Heart left ventricle (tissue), 16 donors: ENCODE data around the gene ABCD1. TPM values are rescaled to one million over a fixed set of nuclear protein-coding genes. Genes with fewer than 3 reads are reported as not detected.
A peak's percentile ranks its signal among the peaks of the same experiment; 100 is the strongest.
"Not testable (repeated sequence)": the region's sequence is repeated elsewhere in the genome, so short reads cannot be mapped to it uniquely, and the experiment has no call there.

Experiments used
- ATAC-seq, 4 donors: fragments of 200-7000 bp; cut with Tn5 transposase; one replicate each; pipeline ENCODE4 v1.9.1; 2020 to 2022; ENCODE audit warnings: moderate library complexity in 4 of 4, mild to moderate bottlenecking in 3 of 4, moderate number of reproducible peaks in 1 of 4
- DNase-seq, 5 donors: peaks; one replicate each; pipeline ENCODE4 v3.0.0-alpha.2; 2020
- H3K27ac ChIP-seq, 12 donors: fragments of 200-600 bp; sonication (generic) in 4 of 12; one replicate each; pipeline versions ENCODE4 v1.5.0 to v1.8.0; 2016 to 2022; ENCODE audit warnings: mild to moderate bottlenecking in 2 of 12
- H3K27me3 ChIP-seq, 9 donors: fragments of 200-600 bp; sonication (generic) in 2 of 9; one replicate each; pipeline versions ENCODE4 v1.5.1 to v1.8.0; 2016 to 2022; ENCODE audit warnings: mild to moderate bottlenecking in 3 of 9
- H3K36me3 ChIP-seq, 9 donors: fragments of 200-600 bp; sonication (generic) in 2 of 9; one replicate each; pipeline versions ENCODE4 v1.5.0 to v1.8.0; 2018 to 2022; ENCODE audit warnings: mild to moderate bottlenecking in 2 of 9
- H3K4me1 ChIP-seq, 12 donors: fragments of 200-600 bp; sonication (generic) in 4 of 12; one replicate each; pipeline versions ENCODE4 v1.5.0 to v1.8.0; 2016 to 2022; ENCODE audit warnings: mild to moderate bottlenecking in 3 of 12
- H3K4me3 ChIP-seq, 12 donors: fragments of 200-600 bp; sonication (generic) in 4 of 12; one replicate each; pipeline versions ENCODE4 v1.5.0 to v1.8.0; 2017 to 2022; ENCODE audit warnings: mild to moderate bottlenecking in 9 of 12, moderate library complexity in 4 of 12
- H3K9me3 ChIP-seq, 12 donors: fragments of 200-600 bp; sonication (generic) in 4 of 12; one replicate each; pipeline versions ENCODE4 v1.5.0 to v1.8.0; 2016 to 2022; ENCODE audit warnings: mild to moderate bottlenecking in 1 of 12
- POLR2A ChIP-seq, 2 donors: fragments of 450-650 bp; IDR thresholded peaks; one replicate each; pipeline ENCODE4 v1.6.1; 2017; ENCODE audit warnings: antibody characterized with exemption in 2 of 2, mild to moderate bottlenecking in 2 of 2, moderate library complexity in 2 of 2
- WGBS, 4 donors: extraction: QIAGEN DNeasy Blood & Tissue Kit in 2 of 4; methylation state at CpG; one replicate each; pipeline versions ENCODE4 v1.1.5 to v1.1.7; 2013 to 2018; 5-methylcytosine and 5-hydroxymethylcytosine counted together
- intact Hi-C, 10 donors: fragments of 100-400 bp; cut with DNase I; formaldehyde crosslinking; loops; one replicate each; pipeline versions ENCODE4 v1.11.1 to v1.14.2; 2022
- polyA plus RNA-seq, 2 donors: library from polyadenylated mRNA; stranded (reverse); fragments of 200-250 nt; gene quantifications; one replicate each; pipeline ENCODE4 v1.2.3, GENCODE V29; 2013
- total RNA-seq, 9 donors: library from RNA; depleted of rRNA in 2 of 9; stranded (reverse); fragments of >200 nt in 2 of 9; fragmentation: NEBNext Ultra II Directional in 3 of 9; extraction: Animal tissue kit (Norgen Biotek cat#: 25700) in 3 of 9; gene quantifications; one replicate each; pipeline versions ENCODE4 v1.1.0 to v1.2.4, GENCODE V29; 2016 to 2023
- TF ChIP-seq, protein P1 (sequence below), 12 donors: fragments of 200-600 bp; sonication (generic) in 4 of 12; IDR thresholded peaks; one replicate each; pipeline versions ENCODE4 v1.5.0 to v1.8.0; 2018 to 2022; ENCODE audit warnings: antibody characterized with exemption in 12 of 12, mild to moderate bottlenecking in 5 of 12
- donor health status: ischemic (EF 13 %, LVEDD 7.1; RV severe dilation, severe dysfunction).
- donor health status: healthy with polysubstance abuse.
- donor health status: DM: no; HTN: yes; CAD: no.
- donor health status: DM: no; HTN: no; CAD: no.
- donor health status: ischemic (EF 25% LVEDD 6.9; RV normal size, moderate dysfunction).
- donor health status: ischemic (EF 25% LVEDD 5.7; RV mildly dilated, moderate dysfunction).
- donor health status: healthy.
- donor health status: DM: yes; HTN: yes; CAD: no.
- donor health status: ischemic (EF 35%, LVEDD 5.7; RV mildly dilated, moderate dysfunction).
- donor health status: nonischemic (EF 11% LVEDD 7.7; RV severe dilation, severe dysfunction).
- donor health status: DM: yes; HTN: yes; CAD: no.
- donor health status: PGD.
- donor health status: ischemic (EF 29% LVEDD 5.4; RV normal size, mild dysfunction).
- donor health status: nonischemic (EF 23%, LVEDD 6.1; RV moderate dilation, normal function).

Gene ABCD1
- total and polyA plus RNA-seq, 11 donors, result 12.9 to 25.6 (median 15.6) TPM

DNA sequence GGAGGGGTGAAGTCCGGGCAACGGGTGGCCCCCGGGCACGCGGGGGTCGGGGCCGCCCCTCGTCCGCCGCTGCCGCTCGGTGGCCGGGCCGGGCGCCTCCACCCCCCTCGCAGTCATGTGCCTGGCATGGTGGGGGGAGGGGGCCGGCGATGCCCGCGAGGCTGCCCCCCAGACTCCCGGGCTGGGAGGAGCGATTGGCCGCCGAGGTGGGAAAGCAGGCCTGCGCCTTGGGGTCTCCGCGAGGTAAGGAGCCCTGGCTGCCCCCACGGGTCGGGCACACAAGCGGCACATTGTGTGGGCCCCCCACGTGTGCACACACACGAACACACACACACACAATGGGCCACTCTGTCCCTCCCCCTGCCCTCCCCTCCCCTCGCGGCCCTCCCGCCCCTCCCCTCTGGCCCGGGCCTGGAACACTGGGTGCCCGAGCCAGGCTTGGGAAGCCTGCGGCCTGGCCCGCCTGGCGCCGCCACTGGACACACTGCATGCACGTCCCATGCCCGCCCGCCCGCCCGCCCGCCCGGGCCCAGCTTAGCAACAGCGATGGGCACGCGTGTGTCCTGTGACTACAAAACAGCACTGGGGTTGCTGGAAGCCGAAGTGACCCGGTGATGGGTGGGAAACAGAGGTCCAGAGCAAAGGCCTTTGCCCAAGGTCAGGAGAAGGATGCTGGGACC lies 35.6 kb upstream of the ABCD1 start:
- H3K4me1 ChIP-seq, result peaks cover 0 to 16% (median 0%) of the 10 kb centered on the region in 12 donors
- peaks cover 0 to 17% (median 0%) of the 10 kb centered on the region in 9 donors for H3K27me3 ChIP-seq
- H3K9me3 ChIP-seq, result no peaks in the 10 kb centered on the region
- no peaks in the 10 kb centered on the region for H3K36me3 ChIP-seq
- peak overlapping the region; percentile 14 to 69 (median 50) for H3K4me3 ChIP-seq
- DNase-seq (peak in 3 of 5 donors; percentile 39 to 70 (median 66)), ATAC-seq (peak; percentile 57 to 73 (median 65))
- TF ChIP-seq POLR2A (IDR thresholded peaks at IDR 0.05), result no peak
- TF ChIP-seq, protein P1, sequence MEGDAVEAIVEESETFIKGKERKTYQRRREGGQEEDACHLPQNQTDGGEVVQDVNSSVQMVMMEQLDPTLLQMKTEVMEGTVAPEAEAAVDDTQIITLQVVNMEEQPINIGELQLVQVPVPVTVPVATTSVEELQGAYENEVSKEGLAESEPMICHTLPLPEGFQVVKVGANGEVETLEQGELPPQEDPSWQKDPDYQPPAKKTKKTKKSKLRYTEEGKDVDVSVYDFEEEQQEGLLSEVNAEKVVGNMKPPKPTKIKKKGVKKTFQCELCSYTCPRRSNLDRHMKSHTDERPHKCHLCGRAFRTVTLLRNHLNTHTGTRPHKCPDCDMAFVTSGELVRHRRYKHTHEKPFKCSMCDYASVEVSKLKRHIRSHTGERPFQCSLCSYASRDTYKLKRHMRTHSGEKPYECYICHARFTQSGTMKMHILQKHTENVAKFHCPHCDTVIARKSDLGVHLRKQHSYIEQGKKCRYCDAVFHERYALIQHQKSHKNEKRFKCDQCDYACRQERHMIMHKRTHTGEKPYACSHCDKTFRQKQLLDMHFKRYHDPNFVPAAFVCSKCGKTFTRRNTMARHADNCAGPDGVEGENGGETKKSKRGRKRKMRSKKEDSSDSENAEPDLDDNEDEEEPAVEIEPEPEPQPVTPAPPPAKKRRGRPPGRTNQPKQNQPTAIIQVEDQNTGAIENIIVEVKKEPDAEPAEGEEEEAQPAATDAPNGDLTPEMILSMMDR (IDR thresholded peaks at IDR 0.05), result no peak
- intact Hi-C loops, result no loop called here
- peak overlapping the region; percentile 58 to 92 (median 80) for H3K27ac ChIP-seq
- 14 to 55% (median 34%) methylated on average over 11 to 53 of the region's 53 CpGs for WGBS, 4 donors

DNA sequence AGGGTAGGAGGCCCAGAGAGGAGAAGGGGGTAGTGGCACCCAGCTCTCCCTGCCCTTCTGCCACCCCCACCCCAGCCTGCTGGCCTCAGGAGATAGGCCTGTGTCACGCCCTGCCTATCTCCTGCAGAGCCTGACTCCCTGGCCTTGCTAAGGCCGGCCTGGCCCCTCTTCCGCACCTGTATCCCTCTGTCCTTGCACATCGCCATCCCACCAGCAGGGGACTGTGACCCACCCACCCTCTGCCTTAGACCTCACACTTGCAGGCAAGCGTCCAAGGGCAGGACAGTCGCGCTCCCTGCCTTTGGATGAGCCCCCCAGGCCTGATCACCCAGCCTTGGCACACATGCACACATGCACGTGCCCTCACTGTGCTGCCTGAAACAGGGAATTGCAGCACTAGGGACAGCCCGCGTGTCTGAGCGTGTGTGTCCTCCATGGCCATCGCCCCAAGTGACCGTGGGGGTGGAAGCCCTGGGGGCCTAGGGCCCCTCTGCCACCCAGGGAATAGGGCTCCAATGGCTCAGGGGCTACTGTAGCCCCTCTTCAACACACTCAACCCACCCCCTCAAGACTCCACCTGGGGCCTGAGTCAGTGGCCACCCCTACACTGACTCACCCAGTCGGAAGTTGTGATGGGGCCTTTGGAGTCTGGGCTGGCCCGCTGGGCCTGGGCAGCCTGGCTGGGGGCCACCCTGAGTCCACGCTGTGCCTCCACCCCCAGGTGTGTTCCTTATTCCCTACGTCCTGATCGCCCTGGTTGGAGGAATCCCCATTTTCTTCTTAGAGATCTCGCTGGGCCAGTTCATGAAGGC lies 34.8 kb upstream of the ABCD1 start:
- intact Hi-C loops, result no loop called here
- WGBS, 4 donors, result 48 to 85% (median 63%) methylated on average over 14 to 19 of the region's 19 CpGs
- peaks cover 0 to 9% (median 0%) of the 10 kb centered on the region in 9 donors for H3K27me3 ChIP-seq
- TF ChIP-seq, protein P1 (IDR thresholded peaks at IDR 0.05), result no peak
- TF ChIP-seq POLR2A (IDR thresholded peaks at IDR 0.05), result no peak
- peak in 2 of 5 donors; percentile 25 to 35 for DNase-seq
- peak in 3 of 4 donors; percentile 2 to 9 (median 4) for ATAC-seq
- H3K36me3 ChIP-seq, result peaks cover 0 to 3% (median 0%) of the 10 kb centered on the region in 9 donors
- peak overlapping the region in 10 of 12 donors; percentile 14 to 69 (median 51) for H3K4me3 ChIP-seq
- H3K4me1 ChIP-seq, result peaks cover 0 to 16% (median 0%) of the 10 kb centered on the region in 12 donors
- H3K27ac ChIP-seq, result peak overlapping the region in 9 of 12 donors; percentile 23 to 92 (median 76)
- no peaks in the 10 kb centered on the region for H3K9me3 ChIP-seq

DNA sequence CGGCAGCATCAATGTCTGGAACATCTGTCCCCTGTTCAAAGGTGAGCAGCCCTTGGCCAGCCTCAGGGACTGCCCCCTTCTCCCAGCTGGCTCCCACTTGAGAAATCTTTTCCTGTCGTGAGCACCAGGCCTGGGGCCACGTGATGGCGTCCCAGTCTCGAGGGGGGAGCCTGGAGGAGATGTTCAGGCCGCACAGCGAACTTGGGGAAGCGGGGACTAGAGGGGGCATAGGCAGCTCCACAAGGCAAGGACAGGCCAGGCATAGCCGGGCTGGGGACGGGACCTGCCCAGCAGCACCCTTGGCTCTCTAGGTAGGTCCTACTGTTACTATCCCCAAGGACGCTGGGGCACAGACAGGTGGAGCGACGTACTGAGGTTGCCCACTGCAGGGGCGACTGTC lies 34.2 kb upstream of the ABCD1 start:
- ATAC-seq, result no peak
- H3K27ac ChIP-seq, result peak overlapping the region in 8 of 12 donors; percentile 19 to 92 (median 80)
- intact Hi-C loops, result no loop called here
- WGBS, 4 donors, result 53 to 90% (median 75%) methylated on average over 9 to 14 of the region's 14 CpGs
- H3K9me3 ChIP-seq, result no peaks in the 10 kb centered on the region
- peak overlapping the region in 6 of 12 donors; percentile 48 to 69 (median 56) for H3K4me3 ChIP-seq
- peak in 1 of 5 donors; percentile 32 for DNase-seq
- peaks cover 0 to 5% (median 0%) of the 10 kb centered on the region in 9 donors for H3K36me3 ChIP-seq
- TF ChIP-seq POLR2A (IDR thresholded peaks at IDR 0.05), result no peak
- TF ChIP-seq, protein P1 (IDR thresholded peaks at IDR 0.05), result no peak
- H3K27me3 ChIP-seq, result peaks cover 0 to 8% (median 0%) of the 10 kb centered on the region in 9 donors
- peaks cover 0 to 16% (median 0%) of the 10 kb centered on the region in 12 donors for H3K4me1 ChIP-seq

DNA sequence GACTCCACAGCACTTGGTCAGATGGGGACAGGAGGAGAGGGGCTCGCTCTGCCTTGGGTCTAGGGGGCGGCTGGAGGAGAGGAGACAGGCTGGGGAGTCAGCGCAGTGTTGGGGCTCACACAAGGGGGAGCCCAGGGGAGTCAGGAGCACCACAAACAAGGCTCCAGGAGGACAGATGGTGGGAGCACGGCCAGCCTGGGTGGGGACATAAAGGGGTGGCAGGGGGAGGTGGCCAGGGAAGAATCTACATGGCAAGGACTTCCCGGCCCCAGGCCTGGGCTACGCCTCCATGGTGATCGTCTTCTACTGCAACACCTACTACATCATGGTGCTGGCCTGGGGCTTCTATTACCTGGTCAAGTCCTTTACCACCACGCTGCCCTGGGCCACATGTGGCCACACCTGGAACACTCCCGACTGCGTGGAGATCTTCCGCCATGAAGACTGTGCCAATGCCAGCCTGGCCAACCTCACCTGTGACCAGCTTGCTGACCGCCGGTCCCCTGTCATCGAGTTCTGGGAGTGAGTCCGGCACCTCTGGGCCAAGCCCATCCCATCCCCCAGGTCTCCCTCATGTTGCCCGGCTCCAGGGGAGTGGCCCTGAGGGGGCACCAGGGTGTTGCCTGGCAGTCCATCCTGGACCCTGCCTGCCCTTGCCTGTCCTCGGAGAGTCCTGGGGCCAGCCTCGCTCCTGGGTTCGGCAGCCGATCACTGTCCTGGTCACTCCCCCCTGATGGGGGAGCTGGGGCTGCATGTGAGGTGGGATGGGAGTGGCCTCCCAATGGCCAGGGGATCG lies 33.4 kb upstream of the ABCD1 start:
- 65 to 79% (median 73%) methylated on average over 10 to 21 of the region's 21 CpGs for WGBS, 4 donors
- ATAC-seq, intact Hi-C loops, H3K36me3 ChIP-seq, H3K9me3 ChIP-seq, H3K27me3 ChIP-seq: not testable (repeated sequence)
- peaks cover 0 to 16% (median 0%) of the 10 kb centered on the region in 12 donors for H3K4me1 ChIP-seq
- DNase-seq, result peak in 3 of 5 donors; percentile 25 to 34 (median 26)
- H3K27ac ChIP-seq, result peak overlapping the region in 3 of 12 donors; percentile 85 to 92 (median 88)
- H3K4me3 ChIP-seq, result peak overlapping the region in 1 of 12 donors; percentile 69
